ENCODE results near the gene TATDN3.

GRCh38 chr1:212782422-212783154 is 9.1 kb upstream of the TATDN3 start:
- no peak for TF ChIP-seq CTCF (IDR thresholded peaks at IDR 0.05)
- no peak for TF ChIP-seq POLR2A (IDR thresholded peaks at IDR 0.05)
